IPS-20b (cell line): ENCODE results near the gene DPP10.

Source experiments
- H3K27ac ChIP-seq: one replicate; pipeline ENCODE4 v1.5.1; 2013; ENCODE audit warnings: low read length
- H3K27me3 ChIP-seq: 2 replicates; pipeline ENCODE4 v1.6.1; 2013; ENCODE audit warnings: mild to moderate bottlenecking, low read length, inconsistent platforms; ENCODE audit not compliant: insufficient read depth
- H3K36me3 ChIP-seq: 2 replicates; pipeline ENCODE4 v1.6.1; 2013; ENCODE audit warnings: low read depth, mild to moderate bottlenecking, inconsistent platforms, low read length, moderate library complexity; ENCODE audit not compliant: insufficient read depth
- H3K4me1 ChIP-seq: 2 replicates; pipeline ENCODE4 v1.6.1; 2013; ENCODE audit warnings: mild to moderate bottlenecking, control low read depth, inconsistent platforms, low read length, moderate library complexity; ENCODE audit not compliant: insufficient read depth
- H3K4me3 ChIP-seq: 2 replicates; pipeline ENCODE4 v1.5.1; 2013; ENCODE audit warnings: mild to moderate bottlenecking, low read length, inconsistent platforms
- H3K9ac ChIP-seq: 2 replicates; pipeline ENCODE4 v1.6.1; 2013; ENCODE audit warnings: low read depth, mild to moderate bottlenecking, inconsistent platforms, low read length, moderate library complexity
- H3K9me3 ChIP-seq: 2 replicates; pipeline ENCODE4 v1.6.1; 2013; ENCODE audit warnings: mild to moderate bottlenecking, low read depth, low read length, inconsistent platforms; ENCODE audit not compliant: insufficient read depth

DPP10 gene

GRCh38 chr2:115480741-115481140 is 1038.3 kb downstream of the DPP10 start:
- Histone ChIP-seq H3K4me3 (no peak overlapping the region), H3K4me1 (no peaks in the 10 kb centered on the region)

GRCh38 chr2:115481842-115482241 is 1039.4 kb downstream of the DPP10 start:
- Histone ChIP-seq H3K9me3 (peaks cover 9% of the 10 kb centered on the region; the same call in 1 of the 2 replicates), H3K9ac (no peak overlapping the region), H3K27ac (no peak overlapping the region), H3K4me3 (no peak overlapping the region), H3K27me3 (no peaks in the 10 kb centered on the region), H3K36me3 (no peaks in the 10 kb centered on the region), H3K4me1 (no peaks in the 10 kb centered on the region)

More at GRCh38 chr2:115480741-115481140, 1038.3 kb downstream of the DPP10 start:
- peaks cover 20% of the 10 kb centered on the region for H3K9me3 ChIP-seq
- H3K27ac ChIP-seq, result no peak overlapping the region
- no peak overlapping the region for H3K9ac ChIP-seq
- H3K36me3 ChIP-seq, result no peaks in the 10 kb centered on the region
- no peaks in the 10 kb centered on the region for H3K27me3 ChIP-seq

- Histone ChIP-seq H3K9ac (no peak overlapping the region), H3K36me3 (no peaks in the 10 kb centered on the region), H3K27me3 (no peaks in the 10 kb centered on the region), H3K4me3 (no peak overlapping the region), H3K27ac (no peak overlapping the region), H3K9me3 (no peaks in the 10 kb centered on the region), H3K4me1 (no peaks in the 10 kb centered on the region)
Measured at GRCh38 chr2:115483666-115484065, 1041.2 kb downstream of the DPP10 start.

- H3K9me3 ChIP-seq, result no peaks in the 10 kb centered on the region
- H3K36me3 ChIP-seq, result no peaks in the 10 kb centered on the region
- no peaks in the 10 kb centered on the region for H3K27me3 ChIP-seq
- H3K4me3 ChIP-seq, result no peak overlapping the region
- no peak overlapping the region for H3K27ac ChIP-seq
- H3K9ac ChIP-seq, result no peak overlapping the region
- peaks cover 4% of the 10 kb centered on the region for H3K4me1 ChIP-seq
Measured at GRCh38 chr2:115484486-115484885, 1042.0 kb downstream of the DPP10 start.

- H3K36me3 ChIP-seq, result no peaks in the 10 kb centered on the region
- H3K9me3 ChIP-seq, result no peaks in the 10 kb centered on the region
- no peak overlapping the region for H3K27ac ChIP-seq
- H3K27me3 ChIP-seq, result no peaks in the 10 kb centered on the region
- peaks cover 4% of the 10 kb centered on the region for H3K4me1 ChIP-seq
- H3K9ac ChIP-seq, result no peak overlapping the region
- no peak overlapping the region for H3K4me3 ChIP-seq
Measured at GRCh38 chr2:115484983-115485382, 1042.5 kb downstream of the DPP10 start.

- Histone ChIP-seq H3K9ac (no peak overlapping the region), H3K9me3 (peaks cover under 1% of the 10 kb centered on the region; the same call in 1 of the 2 replicates), H3K36me3 (no peaks in the 10 kb centered on the region), H3K27me3 (no peaks in the 10 kb centered on the region), H3K4me1 (peaks cover 4% of the 10 kb centered on the region), H3K27ac (no peak overlapping the region), H3K4me3 (no peak overlapping the region)
Measured at GRCh38 chr2:115491186-115491793, 1048.8 kb downstream of the DPP10 start.

GRCh38 chr2:115505331-115505730 is 1062.9 kb downstream of the DPP10 start:
- Histone ChIP-seq H3K9me3 (no peaks in the 10 kb centered on the region), H3K36me3 (no peaks in the 10 kb centered on the region), H3K27ac (no peak overlapping the region), H3K9ac (no peak overlapping the region), H3K27me3 (no peaks in the 10 kb centered on the region), H3K4me3 (no peak overlapping the region), H3K4me1 (no peaks in the 10 kb centered on the region; the same call in 1 of the 2 replicates)

GRCh38 chr2:115520727-115521126 is 1078.3 kb downstream of the DPP10 start:
- Histone ChIP-seq H3K4me1 (peaks cover 4% of the 10 kb centered on the region; the same call in 1 of the 2 replicates), H3K9ac (no peak overlapping the region), H3K27me3 (no peaks in the 10 kb centered on the region), H3K9me3 (no peaks in the 10 kb centered on the region), H3K27ac (no peak overlapping the region), H3K4me3 (no peak overlapping the region), H3K36me3 (no peaks in the 10 kb centered on the region)

GRCh38 chr2:115524452-115524851 is 1082.0 kb downstream of the DPP10 start:
- Histone ChIP-seq H3K9me3 (no peaks in the 10 kb centered on the region), H3K27ac (no peak overlapping the region), H3K4me1 (peaks cover 4% of the 10 kb centered on the region; the same call in 1 of the 2 replicates), H3K36me3 (no peaks in the 10 kb centered on the region), H3K27me3 (no peaks in the 10 kb centered on the region), H3K9ac (no peak overlapping the region), H3K4me3 (no peak overlapping the region)

GRCh38 chr2:115529627-115530026 is 1087.2 kb downstream of the DPP10 start:
- no peaks in the 10 kb centered on the region for H3K36me3 ChIP-seq
- H3K9me3 ChIP-seq, result no peaks in the 10 kb centered on the region
- H3K4me3 ChIP-seq, result no peak overlapping the region
- H3K27ac ChIP-seq, result no peak overlapping the region
- H3K9ac ChIP-seq, result no peak overlapping the region
- no peaks in the 10 kb centered on the region for H3K27me3 ChIP-seq
- H3K4me1 ChIP-seq, result peaks cover 6% of the 10 kb centered on the region; the same call in 1 of the 2 replicates

- H3K27ac ChIP-seq, result no peak overlapping the region
- no peaks in the 10 kb centered on the region for H3K36me3 ChIP-seq
- peaks cover 5% of the 10 kb centered on the region; the same call in 1 of the 2 replicates for H3K4me1 ChIP-seq
- no peaks in the 10 kb centered on the region for H3K9me3 ChIP-seq
- no peak overlapping the region for H3K9ac ChIP-seq
- H3K4me3 ChIP-seq, result no peak overlapping the region
- no peaks in the 10 kb centered on the region for H3K27me3 ChIP-seq
Measured at GRCh38 chr2:115533081-115533480, 1090.6 kb downstream of the DPP10 start.

GRCh38 chr2:115541814-115542213 is 1099.4 kb downstream of the DPP10 start:
- Histone ChIP-seq H3K9ac (no peak overlapping the region), H3K4me1 (peaks cover 23% of the 10 kb centered on the region; the same call in 1 of the 2 replicates), H3K27ac (no peak overlapping the region), H3K36me3 (no peaks in the 10 kb centered on the region), H3K27me3 (no peaks in the 10 kb centered on the region), H3K9me3 (no peaks in the 10 kb centered on the region), H3K4me3 (no peak overlapping the region)
